Renal cortical epithelial cell (primary cell): ENCODE measurements around the gene CHEK2. TPM values are rescaled to one million over a fixed set of nuclear protein-coding genes. Genes with fewer than 3 reads are reported as not detected.
"Not testable (repeated sequence)": the region's sequence is repeated elsewhere in the genome, so short reads cannot be mapped to it uniquely, and the experiment has no call there.

Experiments used
- DNase-seq: peaks from one replicate; pipeline ENCODE4 v3.0.0-alpha.2; 2011; ENCODE audit warnings: low read depth
- total RNA-seq: library from RNA; depleted of rRNA; stranded (reverse); fragments of >200 nt; gene quantifications from 2 replicates; pipeline ENCODE4 v1.2.3, GENCODE V29; 2014

The CHEK2 gene
- total RNA-seq, 1 donor from 2014 or later: 11.0 TPM

DNA sequence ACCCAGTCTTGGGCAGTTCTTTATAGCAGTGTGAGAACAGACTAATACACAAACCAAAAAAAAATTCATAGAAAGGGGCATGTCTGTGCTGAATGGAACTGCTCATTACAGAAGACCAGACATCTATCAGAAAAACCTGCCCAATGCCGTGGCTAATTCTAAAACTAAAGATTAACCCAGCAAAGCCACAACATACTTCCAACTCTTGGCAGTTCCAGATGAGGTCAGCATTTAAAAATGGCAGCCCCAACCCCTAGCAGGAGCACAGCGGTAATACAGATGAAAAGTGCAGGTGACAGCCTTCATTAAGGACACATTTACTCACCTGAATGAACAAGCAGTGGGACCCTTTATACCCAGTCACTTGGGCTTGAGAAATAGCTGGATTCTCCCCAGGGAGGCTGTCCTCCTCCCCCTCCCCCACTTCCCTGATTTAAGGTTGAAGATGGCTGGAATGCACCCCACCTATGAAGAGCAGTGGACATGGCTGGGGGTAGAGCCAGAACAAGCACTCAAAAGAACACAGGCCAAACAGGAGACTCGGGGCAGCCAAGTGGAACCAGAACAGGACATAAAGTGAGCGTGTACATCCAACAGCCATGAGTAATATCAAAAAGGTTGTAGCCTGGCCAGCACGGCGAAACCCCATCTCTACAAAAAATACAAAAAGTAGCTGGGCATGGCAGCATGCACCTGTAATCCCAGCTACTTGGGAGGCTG, 48.4 kb downstream of the CHEK2 start:
- DNase-seq: peak; percentile 75

DNA sequence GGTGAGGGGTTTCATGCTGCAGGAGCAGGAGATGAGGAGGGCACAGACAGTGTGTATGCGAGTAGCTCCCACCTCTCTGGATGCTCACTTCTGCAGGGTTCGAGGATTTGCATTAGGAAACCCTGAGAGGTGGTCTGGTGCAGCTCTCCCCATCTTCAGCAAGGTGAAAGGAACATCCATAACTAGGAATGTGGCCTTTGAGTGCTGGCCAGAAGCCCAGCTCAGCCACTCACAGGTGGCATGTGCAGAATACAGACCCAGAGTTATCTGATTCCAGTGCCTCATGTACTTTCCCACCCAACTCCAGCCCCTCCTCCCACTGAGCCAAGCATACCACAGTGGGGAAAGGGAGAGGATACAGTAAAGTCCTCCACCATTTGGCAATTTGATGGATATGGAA, 51.8 kb downstream of the CHEK2 start:
- not testable (repeated sequence) for DNase-seq

DNA sequence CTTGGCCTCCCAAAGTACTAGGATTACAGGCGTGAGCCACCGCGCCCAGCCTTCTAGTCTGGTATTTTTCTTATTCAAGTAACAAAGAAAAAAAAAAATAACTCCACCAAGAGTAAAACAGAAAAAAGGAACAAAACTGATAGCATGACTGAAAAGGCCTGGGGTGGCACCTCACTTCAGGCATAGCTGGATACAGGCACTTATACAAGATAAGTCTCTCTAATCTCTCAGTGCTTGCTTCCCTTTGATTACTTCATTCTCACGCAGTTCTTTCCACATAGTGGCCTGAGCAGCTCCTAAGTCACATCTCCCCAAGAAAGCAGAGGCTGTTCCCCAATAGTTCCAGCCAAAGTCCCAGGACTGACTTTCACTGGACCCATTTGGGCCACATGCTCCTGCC, 58.7 kb downstream of the CHEK2 start:
- not testable (repeated sequence) for DNase-seq

DNA sequence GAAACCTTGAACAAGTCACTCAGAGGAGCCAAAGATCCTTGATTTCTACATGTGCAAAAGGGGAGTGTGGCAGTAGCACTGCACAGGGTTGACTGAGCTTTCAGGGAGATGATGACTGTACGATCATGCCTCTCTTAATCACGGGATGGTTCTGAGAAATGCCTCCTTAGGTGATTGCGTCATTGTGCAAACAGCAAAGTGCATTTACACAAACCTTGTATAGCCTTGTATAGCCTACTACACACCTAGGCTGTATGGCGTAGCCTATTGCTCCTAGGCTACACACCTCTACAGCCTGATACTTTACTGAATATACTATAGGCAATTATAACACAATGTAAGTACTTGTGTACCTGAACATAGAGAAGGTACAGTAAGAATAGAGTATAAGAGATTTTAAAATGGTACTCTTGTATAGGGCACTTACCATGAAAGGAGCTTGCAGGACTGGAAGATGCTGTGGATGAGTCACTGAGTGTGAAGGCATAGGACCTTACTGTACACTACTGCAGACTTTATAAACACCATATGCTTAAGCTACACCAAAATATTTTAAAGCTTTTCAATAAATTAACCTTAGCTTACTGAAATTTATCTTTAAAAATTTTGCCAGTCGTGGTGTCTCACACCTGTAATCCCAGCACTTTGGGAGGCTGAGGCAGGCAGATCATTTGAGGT, 60.7 kb downstream of the CHEK2 start:
- peak; percentile 78 for DNase-seq

DNA sequence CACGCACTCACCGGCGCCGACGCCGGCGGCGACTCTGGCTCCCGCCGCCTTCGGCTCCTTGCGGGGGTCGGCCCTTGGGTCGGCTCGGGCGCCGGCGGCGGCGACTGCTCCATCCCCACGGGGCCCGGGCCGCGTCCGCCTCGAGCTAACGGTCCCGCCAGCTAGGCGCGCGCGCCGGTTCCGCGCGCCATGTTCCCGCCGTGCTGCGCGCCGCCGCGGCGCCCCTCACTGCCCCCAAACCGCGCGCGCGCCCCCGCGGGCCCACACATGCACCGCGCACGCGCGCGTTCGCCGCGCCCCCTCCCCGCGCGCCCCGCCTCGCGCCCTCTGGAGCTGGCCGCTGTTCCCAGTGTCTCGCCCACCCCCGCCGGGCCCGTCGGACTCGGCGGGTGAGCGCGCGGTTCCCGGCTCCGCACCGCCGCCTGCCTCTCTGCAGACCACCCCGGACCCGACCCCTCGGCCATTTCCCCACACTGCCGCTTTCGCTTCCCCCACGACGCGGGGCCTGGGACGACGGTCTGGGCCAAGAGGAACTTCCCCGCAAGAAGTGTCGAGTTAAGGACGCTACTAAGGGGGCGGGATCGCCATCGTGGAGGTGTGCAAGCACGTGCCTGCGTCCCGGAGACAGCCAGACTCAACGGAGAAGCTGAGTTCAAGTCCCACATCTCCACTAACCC, 61.9 kb downstream of the CHEK2 start, which contains the start of gene TTC28:
Gene TTC28, minus strand, starts transcription at position 230 of the 677 bp plus-strand sequence. Its CDS starts 117 bp downstream, at position 113.
- DNase-seq: not testable (repeated sequence)

DNA sequence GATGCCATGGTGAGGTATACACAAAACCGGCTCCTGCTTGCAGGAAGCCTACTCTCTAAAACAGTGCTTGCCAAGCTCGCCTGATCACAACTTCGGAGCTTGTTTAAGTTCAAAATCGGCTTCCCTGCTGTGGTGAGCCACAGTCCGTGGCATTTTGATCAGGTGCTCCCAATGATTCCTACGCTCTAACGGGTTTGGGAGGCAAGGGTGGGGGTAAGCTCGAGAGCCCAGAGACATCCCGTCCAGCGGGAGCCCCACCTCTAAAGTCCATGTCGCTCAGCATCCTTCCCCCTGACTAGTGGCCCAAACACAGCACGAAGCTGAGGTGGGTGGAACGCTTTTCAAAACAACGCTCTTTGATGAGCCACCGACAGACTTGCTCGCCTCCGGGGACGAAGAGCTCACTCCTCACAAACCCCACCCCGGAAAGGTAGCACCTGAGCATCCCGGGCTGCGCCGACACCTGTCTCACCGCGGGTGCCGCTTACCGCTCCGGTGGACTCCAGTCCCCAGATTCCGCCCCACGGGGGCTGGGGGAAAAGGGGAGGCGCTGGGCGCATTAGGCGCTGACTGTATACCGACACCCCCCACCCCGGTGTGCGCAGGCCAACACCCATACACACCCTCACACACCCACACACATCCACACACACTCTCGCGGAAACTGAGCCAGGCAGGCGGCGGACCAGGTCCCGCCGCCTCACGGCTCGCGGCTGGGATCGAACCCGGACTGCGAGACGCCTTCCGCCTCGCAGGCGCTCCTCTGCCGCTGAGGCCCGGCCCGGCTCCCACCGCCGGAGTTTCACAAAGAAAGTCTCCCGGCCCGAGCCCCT, 62.6 kb downstream of the CHEK2 start:
- DNase-seq: peak; percentile 28

DNA sequence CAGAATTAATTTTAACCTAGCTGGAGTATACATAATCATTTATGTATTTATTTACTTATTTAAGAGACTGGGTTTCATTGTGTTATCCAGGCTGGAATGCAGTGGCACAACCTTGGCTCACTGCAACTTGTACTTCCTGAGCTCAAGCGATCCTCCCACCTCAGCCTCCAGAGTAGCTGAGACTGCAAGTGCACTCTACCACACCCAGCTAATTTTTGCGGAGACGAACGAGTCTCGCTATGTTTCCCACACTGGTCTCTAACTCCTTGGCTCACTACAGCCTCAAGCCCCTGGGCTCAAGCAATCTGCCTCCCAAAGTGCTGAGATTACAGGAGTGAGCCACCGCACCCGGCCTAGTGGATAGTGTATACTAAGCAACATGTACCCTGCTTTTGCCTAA, 63.5 kb downstream of the CHEK2 start:
- not testable (repeated sequence) for DNase-seq

DNA sequence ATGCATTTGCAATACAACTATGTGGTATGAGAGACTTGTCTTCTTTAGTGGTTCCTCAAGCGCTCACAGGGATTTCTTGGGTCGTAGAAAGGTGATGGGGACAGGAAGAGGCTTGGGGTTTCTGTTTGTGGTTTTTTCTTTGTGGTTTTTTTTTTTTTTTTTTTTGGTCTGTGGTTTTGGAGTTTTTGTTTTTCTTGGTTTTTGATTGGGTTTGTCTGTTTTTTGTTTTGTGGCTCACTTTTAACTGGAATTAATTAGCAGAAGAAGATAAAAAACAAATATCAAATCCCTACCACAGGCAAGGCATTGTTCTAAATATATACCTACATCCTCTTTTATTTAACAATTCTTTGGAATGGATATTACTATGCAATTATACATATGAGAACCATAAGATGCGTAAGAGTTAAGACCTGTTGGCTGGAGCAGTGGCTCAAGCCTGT, 67.5 kb downstream of the CHEK2 start:
- peak; percentile 61 for DNase-seq

DNA sequence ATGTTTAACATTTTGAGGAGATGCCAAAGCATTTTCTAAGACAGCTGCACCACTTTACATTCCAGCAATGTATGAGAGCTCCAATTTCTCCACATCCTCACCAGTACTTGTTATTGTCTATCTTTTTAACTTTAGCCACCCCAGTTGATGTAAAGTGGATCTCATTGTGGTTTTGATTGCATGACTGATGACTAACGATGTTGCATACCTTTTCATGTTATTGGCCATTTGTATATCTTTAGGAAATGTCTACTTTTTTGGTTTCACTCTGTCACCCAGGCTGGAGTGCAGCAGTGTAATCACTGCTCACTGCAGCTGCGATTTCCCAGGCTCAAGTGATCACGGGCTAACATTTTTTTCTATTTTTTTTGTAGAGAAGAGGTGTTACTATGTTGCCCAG, 70.9 kb downstream of the CHEK2 start:
- no peak for DNase-seq

DNA sequence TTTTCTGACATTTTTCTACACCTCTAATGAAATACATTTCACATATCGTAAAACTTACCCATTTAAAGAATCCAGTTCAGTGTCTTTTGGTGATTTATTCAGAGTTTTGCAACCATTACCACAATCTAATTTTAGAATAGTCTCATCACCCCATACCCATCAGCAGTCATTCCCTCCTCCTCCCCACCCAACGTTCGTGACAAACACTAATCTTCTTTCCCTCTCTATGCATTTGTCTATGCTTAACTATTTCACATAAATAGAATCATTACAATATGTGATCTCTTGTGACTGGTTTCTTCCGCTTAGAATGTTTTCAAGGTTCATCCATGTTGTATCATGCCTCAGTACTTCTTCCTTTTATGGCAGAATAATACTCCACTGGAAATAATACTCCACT, 71.5 kb downstream of the CHEK2 start:
- no peak for DNase-seq

DNA sequence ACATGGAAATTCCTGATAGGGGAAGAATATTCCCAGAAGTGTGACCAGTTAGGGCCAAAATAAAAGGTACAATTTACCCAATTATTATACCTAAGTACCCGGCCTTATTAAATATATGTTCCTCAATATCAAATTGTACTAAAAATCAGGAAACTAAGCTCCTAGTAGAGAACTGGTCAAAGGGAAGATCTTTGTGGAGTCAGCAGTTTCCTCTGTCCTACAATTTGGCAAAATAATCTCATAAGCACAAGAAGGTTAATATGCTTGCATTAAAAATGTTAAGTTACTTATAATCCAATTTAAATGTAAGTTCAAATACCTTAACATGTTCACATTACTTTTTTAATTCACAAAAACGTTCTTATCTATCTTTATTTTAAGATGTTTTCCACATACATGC, 72.2 kb downstream of the CHEK2 start:
- DNase-seq: no peak

DNA sequence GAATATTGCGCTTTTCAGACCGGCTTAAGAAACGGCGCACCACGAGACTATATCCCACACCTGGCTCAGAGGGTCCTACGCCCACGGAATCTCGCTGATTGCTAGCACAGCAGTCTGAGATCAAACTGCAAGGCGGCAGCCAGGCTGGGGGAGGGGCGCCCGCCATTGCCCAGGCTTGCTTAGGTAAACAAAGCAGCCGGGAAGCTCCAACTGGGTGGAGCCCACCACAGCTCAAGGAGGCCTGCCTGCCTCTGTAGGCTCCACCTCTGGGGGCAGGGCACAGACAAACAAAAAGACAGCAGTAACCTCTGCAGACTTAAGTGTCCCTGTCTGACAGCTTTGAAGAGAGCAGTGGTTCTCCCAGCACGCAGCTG, 78.1 kb downstream of the CHEK2 start:
- DNase-seq: not testable (repeated sequence)

DNA sequence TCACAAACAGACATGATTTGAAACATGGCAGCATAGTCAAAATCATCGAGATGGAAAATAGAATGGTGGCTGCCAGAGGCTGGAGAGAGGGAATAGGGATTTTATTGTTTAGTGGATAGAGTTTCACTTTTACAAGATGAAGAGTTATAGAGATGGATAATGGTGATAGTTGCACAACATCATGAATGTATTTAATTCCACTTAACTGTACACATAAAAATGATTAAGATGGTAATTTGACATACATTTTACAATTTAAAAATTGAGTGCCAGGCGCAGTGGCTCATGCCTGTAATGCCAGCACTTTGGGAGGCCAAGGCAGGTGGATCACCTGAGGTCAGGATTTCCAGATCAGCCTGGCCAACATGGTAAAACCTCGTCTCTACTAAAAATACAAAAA, 83.2 kb downstream of the CHEK2 start:
- no peak for DNase-seq

DNA sequence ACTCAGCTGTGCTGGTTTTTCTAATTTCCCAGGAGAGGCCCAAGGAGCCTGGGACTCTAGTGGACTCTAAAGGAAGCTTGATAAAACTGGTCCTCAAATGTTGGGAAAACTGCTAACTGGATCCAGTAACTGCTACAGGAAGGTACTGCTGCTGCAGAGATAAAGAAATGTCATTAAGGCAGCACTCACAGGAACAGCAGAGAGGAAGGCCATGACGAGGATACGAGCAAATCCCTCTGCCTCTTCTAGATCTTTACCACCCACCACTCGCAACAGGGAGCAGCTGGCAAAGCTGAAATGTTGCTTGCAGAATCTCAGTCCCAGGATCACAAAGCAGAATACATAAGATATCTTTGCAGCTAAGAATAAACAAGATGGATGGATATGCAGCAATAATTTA, 85.4 kb downstream of the CHEK2 start:
- DNase-seq: no peak

DNA sequence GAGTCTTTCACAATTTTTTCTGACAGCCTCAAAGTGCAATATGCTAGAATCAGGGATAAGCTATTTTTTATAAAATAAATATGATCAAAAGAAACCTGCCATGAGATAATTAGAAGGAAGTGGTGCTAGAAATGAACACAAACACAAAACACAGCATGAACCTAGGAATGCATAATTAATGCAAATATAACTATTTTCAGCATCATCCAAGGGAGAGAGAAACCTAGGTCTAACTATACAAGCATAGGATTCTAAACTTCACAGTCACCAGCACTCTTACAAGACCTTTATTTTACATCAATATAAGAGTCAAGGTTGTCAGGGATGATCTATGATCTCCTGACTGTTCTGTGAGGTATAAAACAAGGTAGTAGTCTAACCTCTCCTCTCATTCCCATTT, 91.2 kb downstream of the CHEK2 start:
- no peak for DNase-seq

DNA sequence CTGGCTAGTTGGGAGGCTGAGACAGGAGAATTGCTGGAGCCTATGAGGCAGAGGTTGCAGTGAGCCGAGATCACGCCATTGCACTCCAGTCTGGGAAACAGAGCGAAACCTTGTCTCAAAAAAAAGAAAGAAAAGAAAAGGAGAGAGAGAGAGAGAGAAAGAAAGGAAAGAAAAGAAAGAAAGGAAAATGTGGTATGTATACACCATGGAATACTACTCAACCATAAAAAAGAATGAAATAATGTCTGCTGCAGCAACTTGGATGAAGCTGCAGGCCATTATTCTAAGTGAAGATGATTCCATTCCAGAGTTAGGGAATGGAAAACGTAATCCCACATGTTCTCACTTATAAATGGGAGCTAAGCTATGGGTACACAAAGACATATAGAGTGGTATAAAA, 92.8 kb downstream of the CHEK2 start:
- no peak for DNase-seq

DNA sequence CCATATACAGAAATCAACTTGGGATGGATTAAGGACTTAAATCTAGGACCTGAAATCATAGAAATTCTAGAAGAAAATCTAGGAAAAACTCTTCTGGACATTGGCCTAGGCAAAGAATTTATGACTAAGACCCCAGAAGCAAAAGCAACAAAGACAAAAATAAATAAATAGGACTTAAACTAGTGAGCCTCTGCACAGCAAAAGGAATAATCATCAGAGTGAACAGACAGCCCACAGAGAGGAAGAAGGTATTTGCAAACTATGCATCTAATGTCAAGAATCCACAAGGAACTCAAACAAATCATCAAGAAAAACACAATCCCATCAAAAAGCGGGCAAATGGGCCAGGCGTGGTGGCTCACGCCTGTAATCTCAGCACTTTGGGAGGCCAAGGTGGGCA, 94.4 kb downstream of the CHEK2 start:
- no peak for DNase-seq

DNA sequence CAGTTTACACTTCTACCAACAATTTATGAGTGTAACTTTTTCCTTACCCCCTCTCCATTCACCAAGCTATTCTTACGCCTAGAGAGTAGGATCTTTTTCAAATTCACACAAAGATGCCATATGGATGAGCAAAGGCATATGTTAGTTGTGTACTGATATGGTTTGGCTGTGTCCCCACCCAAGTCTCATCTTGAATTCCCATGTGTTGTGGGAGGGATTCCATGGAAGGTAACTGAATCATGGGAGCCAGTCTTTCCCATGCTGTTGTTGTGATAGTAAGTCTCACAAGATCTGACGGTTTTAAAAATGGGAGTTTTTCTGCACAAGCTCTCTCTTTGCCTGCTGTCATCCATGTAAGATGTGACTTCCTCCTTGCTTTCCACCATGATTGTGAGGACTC, 102.3 kb downstream of the CHEK2 start:
- no peak for DNase-seq
